Suprapubic skin (tissue), 3 donors: Measurements from ENCODE around the gene DCK.
"Not testable (repeated sequence)": the region's sequence is repeated elsewhere in the genome, so short reads cannot be mapped to it uniquely, and the experiment has no call there.

Experiments
- CTCF ChIP-seq, 2 donors: fragments of 200-600 bp in 1 of 2; fragments of 450-650 bp in 1 of 2; sonication (generic) in 1 of 2; IDR thresholded peaks; one replicate each; pipeline ENCODE4 v1.5.1; 2016 to 2019; ENCODE audit warnings: antibody characterized with exemption in 2 of 2, mild to moderate bottlenecking in 1 of 2, moderate library complexity in 1 of 2
- EP300 ChIP-seq: sonication (generic); formaldehyde crosslinking; IDR thresholded peaks from one replicate; pipeline ENCODE4 v1.6.1; 2017; ENCODE audit warnings: antibody characterized with exemption
- POLR2A ChIP-seq, 2 donors: fragments of 450-650 bp; IDR thresholded peaks; one replicate each; pipeline ENCODE4 v1.6.1; 2017; ENCODE audit warnings: antibody characterized with exemption in 2 of 2, mild to moderate bottlenecking in 2 of 2, moderate library complexity in 2 of 2

- TF ChIP-seq CTCF (IDR thresholded peaks at IDR 0.05); POLR2A (IDR thresholded peaks at IDR 0.05); EP300: not testable (repeated sequence)
Observed at GRCh38 chr4:71017391-71017790, 23.9 kb downstream of the DCK start.
